ENCODE measurements around the gene REEP2. TPM values are rescaled to one million over a fixed set of nuclear protein-coding genes. Genes with fewer than 3 reads are reported as not detected.

REEP2 gene
- polyA plus RNA-seq, 2 of the 4 experiments (the other 2 are of a cell fraction), result 4.6 to 5.1 TPM

DNA sequence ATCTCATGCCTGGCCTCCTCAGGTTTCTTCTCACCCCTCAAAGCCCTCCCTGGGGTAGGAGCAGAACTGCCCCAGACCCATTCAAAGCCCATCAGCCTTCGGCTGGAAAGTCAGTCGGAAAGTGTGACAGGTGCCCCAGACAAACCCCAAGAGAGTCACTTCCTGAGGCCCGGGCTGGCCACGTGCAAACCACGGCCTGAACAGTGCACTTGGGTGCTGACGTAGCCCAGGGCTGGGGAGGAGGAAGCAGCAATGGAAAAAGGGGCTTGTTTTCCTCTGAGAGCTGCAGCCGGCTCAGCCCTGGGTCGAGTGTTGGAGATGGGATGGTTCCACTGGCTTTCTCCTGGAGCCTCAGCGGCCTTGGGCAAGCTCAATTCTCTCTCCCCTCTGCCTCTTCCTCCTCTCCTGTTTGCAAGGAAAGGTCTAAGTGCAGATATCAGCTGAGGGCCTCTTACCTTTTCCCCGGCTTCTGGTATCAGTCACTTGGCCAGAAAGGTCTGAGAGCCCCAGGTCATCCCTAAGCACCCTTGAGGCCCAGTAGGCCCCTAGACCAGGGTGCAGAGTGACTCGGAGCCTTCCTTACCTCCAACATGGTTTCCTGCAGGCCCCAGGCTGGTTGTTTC, 20.6 kb downstream of the REEP2 start (continued):
- TF ChIP-seq, protein P1, sequence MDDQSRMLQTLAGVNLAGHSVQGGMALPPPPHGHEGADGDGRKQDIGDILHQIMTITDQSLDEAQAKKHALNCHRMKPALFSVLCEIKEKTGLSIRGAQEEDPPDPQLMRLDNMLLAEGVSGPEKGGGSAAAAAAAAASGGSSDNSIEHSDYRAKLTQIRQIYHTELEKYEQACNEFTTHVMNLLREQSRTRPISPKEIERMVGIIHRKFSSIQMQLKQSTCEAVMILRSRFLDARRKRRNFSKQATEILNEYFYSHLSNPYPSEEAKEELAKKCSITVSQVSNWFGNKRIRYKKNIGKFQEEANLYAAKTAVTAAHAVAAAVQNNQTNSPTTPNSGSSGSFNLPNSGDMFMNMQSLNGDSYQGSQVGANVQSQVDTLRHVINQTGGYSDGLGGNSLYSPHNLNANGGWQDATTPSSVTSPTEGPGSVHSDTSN (IDR thresholded peaks at IDR 0.05), result no peak
- TF ChIP-seq, protein P2, sequence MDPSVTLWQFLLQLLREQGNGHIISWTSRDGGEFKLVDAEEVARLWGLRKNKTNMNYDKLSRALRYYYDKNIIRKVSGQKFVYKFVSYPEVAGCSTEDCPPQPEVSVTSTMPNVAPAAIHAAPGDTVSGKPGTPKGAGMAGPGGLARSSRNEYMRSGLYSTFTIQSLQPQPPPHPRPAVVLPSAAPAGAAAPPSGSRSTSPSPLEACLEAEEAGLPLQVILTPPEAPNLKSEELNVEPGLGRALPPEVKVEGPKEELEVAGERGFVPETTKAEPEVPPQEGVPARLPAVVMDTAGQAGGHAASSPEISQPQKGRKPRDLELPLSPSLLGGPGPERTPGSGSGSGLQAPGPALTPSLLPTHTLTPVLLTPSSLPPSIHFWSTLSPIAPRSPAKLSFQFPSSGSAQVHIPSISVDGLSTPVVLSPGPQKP (IDR thresholded peaks at IDR 0.05; ENCODE audit: low read depth, low read length), result no peak
- TF ChIP-seq FOXS1 (CRISPR knock-in tag; IDR thresholded peaks at IDR 0.05), result no peak
- TF ChIP-seq FOSB (CRISPR knock-in tag; IDR thresholded peaks at IDR 0.05), result no peak
- no peak for TF ChIP-seq CBX2 (IDR thresholded peaks at IDR 0.05; ENCODE audit: borderline replicate concordance, low read depth)
- TF ChIP-seq PHF8 (IDR thresholded peaks at IDR 0.05; ENCODE audit: borderline replicate concordance, low read depth), result no peak
- TF ChIP-seq ZC3H11A (IDR thresholded peaks at IDR 0.05), result no peak
- TF ChIP-seq TP53 (CRISPR knock-in tag; IDR thresholded peaks at IDR 0.05), result no peak

DNA sequence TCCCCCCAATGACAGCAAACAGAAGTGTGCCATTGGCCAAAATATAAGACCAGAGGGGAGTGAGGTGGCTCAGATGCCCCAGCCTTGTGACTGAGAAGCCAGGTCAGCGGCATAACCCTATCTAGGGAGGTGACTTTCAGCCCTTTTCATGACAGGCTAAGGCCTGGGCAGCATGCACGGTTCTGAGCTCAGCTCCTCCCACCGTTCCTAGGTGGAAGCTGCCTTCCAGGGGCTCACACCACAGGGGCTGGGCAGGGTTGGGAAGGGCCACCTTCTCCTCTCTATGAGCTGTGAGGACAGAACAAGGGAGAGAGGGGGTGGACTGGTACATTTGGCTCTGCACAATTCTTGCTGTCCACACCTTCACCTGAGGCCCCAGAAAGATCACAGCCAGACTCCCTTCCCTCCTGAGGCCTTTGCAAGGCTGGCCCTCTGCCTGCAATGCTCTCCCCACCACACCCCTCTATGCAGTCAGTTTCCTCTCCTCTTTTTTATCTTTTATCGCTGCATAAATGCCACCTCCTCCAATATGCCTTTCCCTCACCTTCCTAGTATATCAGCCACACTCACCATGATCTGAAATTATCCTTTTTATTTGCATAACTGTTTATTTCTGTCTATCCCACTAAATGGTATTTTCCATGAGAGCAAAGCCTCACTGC, 21.3 kb downstream of the REEP2 start:
- POLR2A ChIA-PET, result no interaction called here
- no peaks in the 10 kb centered on the region for H3K9me3 ChIP-seq
- WGBS (ENCODE audit: missing lambda C conversion rate), result 92% methylated on average over 4 of the region's 4 CpGs
- CTCF ChIA-PET, result interaction anchor here (1.9 to 14.7 kb wide), 4 partner anchors 10 to 281 kb away, joined by 6 to 199 read pairs (median 66); partner anchors contain the start of gene REEP2
- ATAC-seq (no peak), FAIRE-seq (no peak), DNase-seq (ENCODE audit: low read depth in 1 of 2, low spot score in 1 of 2) (no peak)
- H3K4me3 ChIP-seq, result no peak overlapping the region
- H3K27ac ChIP-seq, result no peak overlapping the region
- no peak overlapping the region for H3K4me2 ChIP-seq
- TF ChIP-seq TP53 (CRISPR knock-in tag; IDR thresholded peaks at IDR 0.05) (no peak), CBX8 (IDR thresholded peaks at IDR 0.05) (no peak), RAD21 (conservative IDR thresholded peaks at IDR 0.05 in 1 of 2, IDR thresholded peaks at IDR 0.05 in 1 of 2) (no peak), MAFK (IDR thresholded peaks at IDR 0.05; ENCODE audit: partially characterized antibody) (no peak), KDM5A (IDR thresholded peaks at IDR 0.05) (no peak), ZC3H11A (IDR thresholded peaks at IDR 0.05) (no peak), SMC3 (IDR thresholded peaks at IDR 0.05) (no peak), CBX2 (IDR thresholded peaks at IDR 0.05; ENCODE audit: borderline replicate concordance, low read depth) (no peak), TFCP2L1 (CRISPR knock-in tag; IDR thresholded peaks at IDR 0.05) (no peak), EHMT2 (IDR thresholded peaks at IDR 0.05; ENCODE audit: low read depth) (no peak), ESRRA (IDR thresholded peaks at IDR 0.05; ENCODE audit: borderline replicate concordance, low read length) (no peak), ZNF302 (CRISPR knock-in tag; IDR thresholded peaks at IDR 0.05) (no peak), FOSB (CRISPR knock-in tag; IDR thresholded peaks at IDR 0.05) (no peak), ZFP36 (IDR thresholded peaks at IDR 0.05; ENCODE audit: borderline replicate concordance, partially characterized antibody) (no peak), RFX5 (IDR thresholded peaks at IDR 0.05) (no peak)
- TF ChIP-seq, protein P3, sequence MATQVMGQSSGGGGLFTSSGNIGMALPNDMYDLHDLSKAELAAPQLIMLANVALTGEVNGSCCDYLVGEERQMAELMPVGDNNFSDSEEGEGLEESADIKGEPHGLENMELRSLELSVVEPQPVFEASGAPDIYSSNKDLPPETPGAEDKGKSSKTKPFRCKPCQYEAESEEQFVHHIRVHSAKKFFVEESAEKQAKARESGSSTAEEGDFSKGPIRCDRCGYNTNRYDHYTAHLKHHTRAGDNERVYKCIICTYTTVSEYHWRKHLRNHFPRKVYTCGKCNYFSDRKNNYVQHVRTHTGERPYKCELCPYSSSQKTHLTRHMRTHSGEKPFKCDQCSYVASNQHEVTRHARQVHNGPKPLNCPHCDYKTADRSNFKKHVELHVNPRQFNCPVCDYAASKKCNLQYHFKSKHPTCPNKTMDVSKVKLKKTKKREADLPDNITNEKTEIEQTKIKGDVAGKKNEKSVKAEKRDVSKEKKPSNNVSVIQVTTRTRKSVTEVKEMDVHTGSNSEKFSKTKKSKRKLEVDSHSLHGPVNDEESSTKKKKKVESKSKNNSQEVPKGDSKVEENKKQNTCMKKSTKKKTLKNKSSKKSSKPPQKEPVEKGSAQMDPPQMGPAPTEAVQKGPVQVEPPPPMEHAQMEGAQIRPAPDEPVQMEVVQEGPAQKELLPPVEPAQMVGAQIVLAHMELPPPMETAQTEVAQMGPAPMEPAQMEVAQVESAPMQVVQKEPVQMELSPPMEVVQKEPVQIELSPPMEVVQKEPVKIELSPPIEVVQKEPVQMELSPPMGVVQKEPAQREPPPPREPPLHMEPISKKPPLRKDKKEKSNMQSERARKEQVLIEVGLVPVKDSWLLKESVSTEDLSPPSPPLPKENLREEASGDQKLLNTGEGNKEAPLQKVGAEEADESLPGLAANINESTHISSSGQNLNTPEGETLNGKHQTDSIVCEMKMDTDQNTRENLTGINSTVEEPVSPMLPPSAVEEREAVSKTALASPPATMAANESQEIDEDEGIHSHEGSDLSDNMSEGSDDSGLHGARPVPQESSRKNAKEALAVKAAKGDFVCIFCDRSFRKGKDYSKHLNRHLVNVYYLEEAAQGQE (IDR thresholded peaks at IDR 0.05), result no peak
- TF ChIP-seq, protein P4, sequence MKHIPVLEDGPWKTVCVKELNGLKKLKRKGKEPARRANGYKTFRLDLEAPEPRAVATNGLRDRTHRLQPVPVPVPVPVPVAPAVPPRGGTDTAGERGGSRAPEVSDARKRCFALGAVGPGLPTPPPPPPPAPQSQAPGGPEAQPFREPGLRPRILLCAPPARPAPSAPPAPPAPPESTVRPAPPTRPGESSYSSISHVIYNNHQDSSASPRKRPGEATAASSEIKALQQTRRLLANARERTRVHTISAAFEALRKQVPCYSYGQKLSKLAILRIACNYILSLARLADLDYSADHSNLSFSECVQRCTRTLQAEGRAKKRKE (CRISPR knock-in tag; IDR thresholded peaks at IDR 0.05; ENCODE audit: low read depth), result no peak
- peaks cover 6% of the 10 kb centered on the region for H3K4me1 ChIP-seq
